Neuronal stem cell (in vitro differentiated cells): Measurements from ENCODE around the gene FRAS1.
"Not testable (repeated sequence)": the region's sequence is repeated elsewhere in the genome, so short reads cannot be mapped to it uniquely, and the experiment has no call there.

Experiments
- DNase-seq: peaks from one replicate; pipeline ENCODE4 v3.0.0-alpha.2; 2013; ENCODE audit warnings: low spot score
- H2AFZ ChIP-seq: one replicate; pipeline ENCODE4 v1.6.1; 2013; ENCODE audit warnings: mild to moderate bottlenecking, low read length, inconsistent platforms
- H2AK5ac ChIP-seq: 2 replicates; pipeline ENCODE4 v1.6.1; 2013; ENCODE audit warnings: low read depth, mild to moderate bottlenecking, inconsistent platforms, low read length, moderate library complexity, mixed read lengths
- H2BK120ac ChIP-seq: 2 replicates; pipeline ENCODE4 v1.6.1; 2013; ENCODE audit warnings: low read depth, mild to moderate bottlenecking, inconsistent platforms, low read length, moderate library complexity, mixed read lengths
- H2BK12ac ChIP-seq: one replicate; pipeline ENCODE4 v1.6.1; 2013; ENCODE audit warnings: low read length, inconsistent platforms
- H2BK15ac ChIP-seq: 2 replicates; pipeline ENCODE4 v1.6.1; 2013; ENCODE audit warnings: mild to moderate bottlenecking, low read length, inconsistent platforms, mixed read lengths
- H2BK5ac ChIP-seq: one replicate; pipeline ENCODE4 v1.6.1; 2013; ENCODE audit warnings: inconsistent platforms, mild to moderate bottlenecking, low read length, moderate library complexity
- H3K14ac ChIP-seq: one replicate; pipeline ENCODE4 v1.6.1; 2013; ENCODE audit warnings: low read length, inconsistent platforms
- H3K18ac ChIP-seq: 2 replicates; pipeline ENCODE4 v1.6.1; 2013; ENCODE audit warnings: low read length, inconsistent platforms
- H3K23ac ChIP-seq: 2 replicates; pipeline ENCODE4 v1.6.1; 2013; ENCODE audit warnings: low read depth, mild to moderate bottlenecking, mixed read lengths, low read length, inconsistent platforms; ENCODE audit not compliant: poor library complexity
- H3K27ac ChIP-seq: replicated peaks from 3 replicates; pipeline ENCODE4 v1.5.1; 2013; ENCODE audit warnings: low read length, inconsistent platforms
- H3K27me3 ChIP-seq, 3 experiments: 2 replicates each; pipeline ENCODE4 v1.6.1; 2013; ENCODE audit warnings: low read length in 3 of 3, mild to moderate bottlenecking in 2 of 3, inconsistent platforms in 1 of 3, low read depth in 1 of 3, mixed read lengths in 1 of 3, moderate library complexity in 1 of 3; ENCODE audit not compliant: control insufficient read depth in 3 of 3, insufficient read depth in 3 of 3
- H3K36me3 ChIP-seq, 2 donors: replicated peaks in 1 of 2; 2 replicates each; pipeline ENCODE4 v1.6.1; 2013; ENCODE audit warnings: low read length in 2 of 2; ENCODE audit not compliant: control insufficient read depth in 2 of 2, insufficient read depth in 2 of 2
- H3K4ac ChIP-seq: 2 replicates; pipeline ENCODE4 v1.6.1; 2013; ENCODE audit warnings: inconsistent platforms, mild to moderate bottlenecking, low read length, moderate library complexity
- H3K4me1 ChIP-seq, 2 donors: 1 replicate in 1 of 2; 2 replicates in 1 of 2; pipeline ENCODE4 v1.6.1; 2013; ENCODE audit warnings: low read length in 2 of 2, low read depth in 1 of 2; ENCODE audit not compliant: control insufficient read depth in 2 of 2, insufficient read depth in 1 of 2
- H3K4me2 ChIP-seq: one replicate; pipeline ENCODE4 v1.6.1; 2013; ENCODE audit warnings: mild to moderate bottlenecking, low read length, inconsistent platforms; ENCODE audit not compliant: insufficient read depth, poor library complexity, severe bottlenecking
- H3K4me3 ChIP-seq, 2 donors: 2 replicates each; pipeline ENCODE4 v1.5.1; 2013; ENCODE audit warnings: low read length in 2 of 2, mild to moderate bottlenecking in 2 of 2, inconsistent platforms in 1 of 2, moderate library complexity in 1 of 2
- H3K79me1 ChIP-seq: one replicate; pipeline ENCODE4 v1.6.1; 2013; ENCODE audit warnings: low read depth, mild to moderate bottlenecking, inconsistent platforms, low read length, moderate library complexity
- H3K9ac ChIP-seq: one replicate; pipeline ENCODE4 v1.6.1; 2013; ENCODE audit warnings: mild to moderate bottlenecking, low read depth, low read length, inconsistent platforms; ENCODE audit not compliant: poor library complexity
- H3K9me3 ChIP-seq, 2 donors: replicated peaks in 1 of 2; 2 replicates each; pipeline versions ENCODE3 to v1.6.1; 2013; ENCODE audit warnings: low read length in 2 of 2, mild to moderate bottlenecking in 2 of 2, inconsistent platforms in 1 of 2, low read depth in 1 of 2, mixed read lengths in 1 of 2, moderate library complexity in 1 of 2; ENCODE audit not compliant: control insufficient read depth in 2 of 2, insufficient read depth in 1 of 2
- H4K8ac ChIP-seq: one replicate; pipeline ENCODE4 v1.6.1; 2013; ENCODE audit warnings: low read depth, mild to moderate bottlenecking, inconsistent platforms, low read length, moderate library complexity
- H4K91ac ChIP-seq: one replicate; pipeline ENCODE4 v1.6.1; 2013; ENCODE audit warnings: low read length, low read depth, mild to moderate bottlenecking, inconsistent platforms; ENCODE audit not compliant: poor library complexity
- whole genome bisulfite sequencing, 2 donors: extraction: QIAGEN DNeasy Blood & Tissue Kit; methylation state at CpG; one replicate each; pipeline ENCODE4 v1.1.7; 2013; ENCODE audit warnings: missing lambda C conversion rate in 2 of 2, mixed read lengths in 1 of 2; ENCODE audit not compliant: insufficient read length in 2 of 2, insufficient replicate concordance in 1 of 2; ENCODE audit errors: extremely low coverage in 2 of 2; 5-methylcytosine and 5-hydroxymethylcytosine counted together

The FRAS1 gene

DNA sequence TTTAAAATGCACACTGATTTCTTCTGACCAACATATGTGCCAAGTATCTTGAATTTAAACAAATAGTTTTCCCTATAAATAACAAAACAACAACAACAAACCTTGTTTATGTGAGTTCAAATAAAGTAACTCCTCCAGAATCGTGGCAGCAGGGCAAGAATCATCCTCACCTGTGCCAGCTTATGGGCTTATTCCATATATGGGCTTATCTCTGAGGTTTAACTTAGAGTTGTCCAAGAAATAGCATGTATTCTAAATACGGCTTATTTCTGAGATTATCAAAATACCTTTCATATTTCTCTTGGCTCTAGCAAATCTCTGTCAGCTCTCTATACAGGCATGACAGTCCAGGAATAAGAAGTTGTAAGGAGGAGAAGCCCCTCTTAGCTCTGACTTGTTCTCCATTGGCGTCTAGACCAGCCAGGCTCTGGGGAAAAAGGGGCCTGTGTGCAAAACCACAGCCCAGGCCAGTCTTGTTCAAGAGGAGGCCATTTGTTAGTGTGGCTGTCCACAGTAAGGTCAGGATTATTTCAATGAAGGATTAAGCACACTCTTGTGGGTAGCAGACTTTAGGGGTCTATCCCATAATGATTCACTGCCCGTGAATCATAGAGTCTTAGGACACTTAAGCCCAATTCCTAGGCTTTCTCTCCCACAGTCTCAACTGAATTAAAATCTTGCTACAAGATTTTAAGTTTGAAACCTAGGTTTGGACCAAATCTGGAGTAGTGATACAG, 63.2 kb downstream of the FRAS1 start:
- no peak overlapping the region for H2AFZ ChIP-seq
- H3K4me1 ChIP-seq, result no peaks in the 10 kb centered on the region
- no peak overlapping the region for H3K4me2 ChIP-seq
- no peak overlapping the region for H2AK5ac ChIP-seq
- DNase-seq, result no peak
- no peak overlapping the region for H3K4ac ChIP-seq
- H3K27ac ChIP-seq, result no peak overlapping the region
- H2BK120ac ChIP-seq, result no peak overlapping the region
- no peak overlapping the region for H2BK5ac ChIP-seq
- H3K27me3 ChIP-seq, result no peaks in the 10 kb centered on the region
- no peaks in the 10 kb centered on the region for H3K79me1 ChIP-seq
- no peaks in the 10 kb centered on the region for H3K9me3 ChIP-seq
- no CpG with 5 or more reads among the region's 4 CpGs for WGBS, 2 donors
- no peaks in the 10 kb centered on the region for H3K36me3 ChIP-seq
- no peak overlapping the region for H4K91ac ChIP-seq
- no peak overlapping the region for H3K18ac ChIP-seq
- H3K4me3 ChIP-seq, result no peak overlapping the region
- H3K23ac ChIP-seq, result no peak overlapping the region
- no peak overlapping the region for H4K8ac ChIP-seq
- H3K14ac ChIP-seq, result no peak overlapping the region
- H2BK15ac ChIP-seq, result no peak overlapping the region
- H2BK12ac ChIP-seq, result no peak overlapping the region
- no peak overlapping the region for H3K9ac ChIP-seq

DNA sequence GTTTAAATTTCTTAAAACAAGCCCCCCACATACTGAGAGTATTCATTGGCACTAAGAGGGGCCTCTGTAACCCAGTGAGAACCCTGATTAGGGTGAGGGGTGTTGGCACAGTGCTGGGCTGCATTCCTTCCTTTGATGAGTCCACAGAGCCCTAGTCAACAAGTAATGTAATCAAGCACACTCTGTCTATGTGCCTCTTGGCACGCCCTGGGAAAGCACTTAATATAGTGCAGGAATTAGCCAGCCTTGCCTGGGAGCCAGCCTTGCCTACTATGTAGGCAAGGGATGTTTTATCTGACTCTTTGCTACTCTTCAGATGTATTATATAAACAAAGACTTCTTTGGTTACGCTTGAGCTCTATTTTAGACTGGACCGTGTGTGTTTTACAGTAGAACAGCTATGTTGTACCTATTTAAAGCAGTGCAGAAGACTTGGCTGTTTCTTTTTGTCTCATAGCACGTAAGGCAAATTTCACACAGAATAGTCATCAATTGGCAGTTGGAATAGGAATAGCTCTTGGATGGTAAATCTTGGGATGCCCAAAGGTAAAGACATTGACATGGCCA, 64.3 kb downstream of the FRAS1 start:
- Histone ChIP-seq H4K8ac (no peak overlapping the region), H2BK12ac (no peak overlapping the region), H3K27ac (no peak overlapping the region), H3K9me3 (no peaks in the 10 kb centered on the region), H2AFZ (no peak overlapping the region), H3K4ac (no peak overlapping the region), H3K27me3 (no peaks in the 10 kb centered on the region), H3K4me1 (peaks cover 0 to 3% of the 10 kb centered on the region in 2 donors), H3K9ac (no peak overlapping the region), H3K18ac (no peak overlapping the region), H3K4me2 (no peak overlapping the region), H2BK5ac (no peak overlapping the region), H3K14ac (no peak overlapping the region), H2AK5ac (no peak overlapping the region), H4K91ac (no peak overlapping the region), H2BK120ac (no peak overlapping the region), H3K4me3 (no peak overlapping the region), H3K23ac (no peak overlapping the region), H2BK15ac (no peak overlapping the region), H3K36me3 (no peaks in the 10 kb centered on the region), H3K79me1 (no peaks in the 10 kb centered on the region)
- no peak for DNase-seq
- WGBS, 2 donors, result no CpG with 5 or more reads among the region's 4 CpGs

DNA sequence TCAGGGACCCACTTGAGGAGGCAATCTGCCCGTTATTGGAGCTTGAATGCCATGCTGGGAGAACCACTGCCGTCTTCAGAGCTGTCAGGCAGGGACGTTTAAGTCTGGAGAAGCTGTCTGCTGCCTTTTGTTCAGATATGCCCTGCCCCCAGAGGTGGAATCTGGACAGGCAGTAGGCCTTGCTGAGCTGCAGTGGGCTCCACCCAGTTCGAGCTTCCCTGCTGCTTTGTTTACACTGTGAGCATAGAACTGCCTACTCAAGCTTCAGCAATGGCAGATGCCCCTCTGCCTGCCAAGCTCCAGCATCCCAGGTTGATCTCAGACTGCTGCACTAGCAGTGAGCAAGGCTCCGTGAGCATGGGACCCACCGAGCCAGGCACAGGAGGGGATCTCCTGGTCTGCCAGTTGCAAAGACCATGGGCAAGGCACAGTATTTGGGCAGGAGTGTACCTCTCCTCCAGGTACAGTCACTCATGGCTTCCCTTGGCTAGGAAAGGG, 68.8 kb downstream of the FRAS1 start:
- not testable (repeated sequence) for H3K9ac ChIP-seq, H3K4me3 ChIP-seq, H3K23ac ChIP-seq, H3K27me3 ChIP-seq, H2BK15ac ChIP-seq, H3K4ac ChIP-seq, H3K4me2 ChIP-seq, H2BK12ac ChIP-seq, H3K79me1 ChIP-seq, H2BK5ac ChIP-seq, H4K91ac ChIP-seq, H3K4me1 ChIP-seq, H4K8ac ChIP-seq, H2AK5ac ChIP-seq, H2BK120ac ChIP-seq, H3K14ac ChIP-seq, H3K18ac ChIP-seq, DNase-seq, H3K36me3 ChIP-seq, H3K9me3 ChIP-seq, H3K27ac ChIP-seq
- no CpG with 5 or more reads among the region's 6 CpGs for WGBS, 2 donors
- peak overlapping the region; percentile 75 for H2AFZ ChIP-seq

DNA sequence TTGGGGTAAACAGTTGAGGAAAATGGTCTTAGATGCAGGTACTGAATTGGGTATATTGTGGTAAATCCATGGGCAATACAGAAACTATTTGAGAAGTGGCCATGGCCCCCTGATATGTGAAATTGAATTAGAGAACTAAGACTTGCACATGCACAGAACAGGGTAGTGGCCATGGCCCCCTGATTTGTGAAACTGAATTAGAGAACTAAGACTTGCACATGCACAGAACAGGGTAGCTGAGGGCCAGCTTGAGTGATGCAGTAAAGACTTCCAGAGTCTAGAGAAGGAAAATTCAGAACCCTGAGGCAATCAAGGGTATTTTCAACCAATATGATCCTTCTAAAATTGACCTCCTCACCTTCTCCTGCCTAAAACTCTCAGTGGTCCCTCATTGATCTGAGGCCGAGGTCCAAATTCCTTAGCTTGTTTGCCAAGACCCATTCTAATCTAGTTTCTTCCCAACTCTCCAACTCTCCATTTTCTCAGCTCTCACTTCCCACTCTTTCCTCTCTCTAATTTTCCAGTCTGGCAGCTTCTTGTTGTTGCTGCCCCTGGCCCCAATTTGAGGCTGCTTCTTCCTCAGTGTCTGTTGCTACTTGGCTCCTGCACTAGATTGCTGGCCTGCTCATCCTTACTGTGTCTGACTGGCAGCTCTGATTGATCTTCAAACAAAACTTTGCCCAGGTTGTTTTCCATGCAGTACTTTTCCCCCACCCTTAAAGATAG, 72.4 kb downstream of the FRAS1 start:
- no peak overlapping the region for H3K4me3 ChIP-seq
- H2AFZ ChIP-seq, result no peak overlapping the region
- no peak overlapping the region for H3K23ac ChIP-seq
- no peaks in the 10 kb centered on the region for H3K27me3 ChIP-seq
- H3K4me2 ChIP-seq, result no peak overlapping the region
- H3K9me3 ChIP-seq, result no peaks in the 10 kb centered on the region
- H3K9ac ChIP-seq, result no peak overlapping the region
- H3K4me1 ChIP-seq, result peaks cover 0 to 11% of the 10 kb centered on the region in 2 donors
- no CpG with 5 or more reads among the region's 1 CpG for WGBS, 2 donors
- no peaks in the 10 kb centered on the region for H3K79me1 ChIP-seq
- H2BK15ac ChIP-seq, result no peak overlapping the region
- H3K36me3 ChIP-seq, result peaks cover 0 to 1% of the 10 kb centered on the region in 2 donors
- H4K8ac ChIP-seq, result no peak overlapping the region
- H4K91ac ChIP-seq, result no peak overlapping the region
- H2BK12ac ChIP-seq, result no peak overlapping the region
- H2AK5ac ChIP-seq, result no peak overlapping the region
- H3K18ac ChIP-seq, result no peak overlapping the region
- no peak for DNase-seq
- H3K27ac ChIP-seq, result no peak overlapping the region
- no peak overlapping the region for H3K14ac ChIP-seq
- no peak overlapping the region for H2BK5ac ChIP-seq
- no peak overlapping the region for H3K4ac ChIP-seq
- H2BK120ac ChIP-seq, result no peak overlapping the region
